H9 (cell line): ENCODE measurements around the gene PYGB. TPM values are rescaled to one million over a fixed set of nuclear protein-coding genes. Genes with fewer than 3 reads are reported as not detected.

Source experiments
- DNase-seq: peaks from one replicate; pipeline ENCODE4 v3.0.0-alpha.2; 2017
- H2AFZ ChIP-seq: one replicate; pipeline ENCODE4 v1.6.1; 2013; ENCODE audit warnings: mild to moderate bottlenecking, low read length, control low read depth, moderate library complexity
- H2AK5ac ChIP-seq: 2 replicates; pipeline ENCODE4 v1.6.1; 2013; ENCODE audit warnings: low read length, control low read depth, mixed read lengths; ENCODE audit not compliant: insufficient read length
- H2BK120ac ChIP-seq: one replicate; pipeline ENCODE4 v1.6.1; 2013; ENCODE audit warnings: low read depth, mild to moderate bottlenecking, low read length, control low read depth, inconsistent platforms; ENCODE audit not compliant: poor library complexity, severe bottlenecking
- H2BK12ac ChIP-seq: 2 replicates; pipeline ENCODE4 v1.6.1; 2013; ENCODE audit warnings: low read length, control low read depth, mixed read lengths, low read depth; ENCODE audit not compliant: insufficient read length
- H2BK15ac ChIP-seq: 2 replicates; pipeline ENCODE4 v1.6.1; 2013; ENCODE audit warnings: low read depth, low read length, control low read depth
- H2BK20ac ChIP-seq: one replicate; pipeline ENCODE4 v1.6.1; 2013; ENCODE audit warnings: low read depth, mild to moderate bottlenecking, low read length, control low read depth, inconsistent platforms; ENCODE audit not compliant: poor library complexity, severe bottlenecking
- H2BK5ac ChIP-seq: 2 replicates; pipeline ENCODE4 v1.6.1; 2013; ENCODE audit warnings: low read length, control low read depth, mixed read lengths; ENCODE audit not compliant: insufficient read length
- H3K14ac ChIP-seq: 2 replicates; pipeline ENCODE4 v1.6.1; 2013; ENCODE audit warnings: low read length, control low read depth; ENCODE audit not compliant: insufficient read depth
- H3K18ac ChIP-seq: 2 replicates; pipeline ENCODE4 v1.6.1; 2013; ENCODE audit warnings: low read depth, mild to moderate bottlenecking, mixed read lengths, low read length, control low read depth; ENCODE audit not compliant: insufficient read length
- H3K23ac ChIP-seq: 2 replicates; pipeline ENCODE4 v1.6.1; 2013; ENCODE audit warnings: low read length, control low read depth, mixed read lengths, low read depth; ENCODE audit not compliant: insufficient read length
- H3K23me2 ChIP-seq: 2 replicates; pipeline ENCODE4 v1.6.1; 2013; ENCODE audit warnings: low read depth, mild to moderate bottlenecking, mixed read lengths, low read length, control low read depth; ENCODE audit not compliant: insufficient read length, poor library complexity, severe bottlenecking
- H3K27ac ChIP-seq: 2 replicates; pipeline ENCODE4 v1.5.1; 2013; ENCODE audit warnings: low read length, control low read depth, mixed read lengths, low read depth; ENCODE audit not compliant: insufficient read length
- H3K27me3 ChIP-seq: 2 replicates; pipeline ENCODE4 v1.6.1; 2013; ENCODE audit warnings: low read length, control low read depth, inconsistent platforms; ENCODE audit not compliant: insufficient read depth
- H3K4ac ChIP-seq: 2 replicates; pipeline ENCODE4 v1.6.1; 2013; ENCODE audit warnings: low read depth, mild to moderate bottlenecking, control low read depth, inconsistent platforms, low read length, moderate library complexity
- H3K4me1 ChIP-seq: 2 replicates; pipeline ENCODE4 v1.6.1; 2013; ENCODE audit warnings: low read length, control low read depth, inconsistent platforms; ENCODE audit not compliant: insufficient read depth
- H3K4me2 ChIP-seq: 2 replicates; pipeline ENCODE4 v1.6.1; 2013; ENCODE audit warnings: low read length, control low read depth, mixed read lengths; ENCODE audit not compliant: insufficient read length, insufficient read depth
- H3K56ac ChIP-seq: 2 replicates; pipeline ENCODE4 v1.6.1; 2013; ENCODE audit warnings: low read depth, mild to moderate bottlenecking, mixed read lengths, low read length, control low read depth; ENCODE audit not compliant: insufficient read length
- H3K79me1 ChIP-seq: 2 replicates; pipeline ENCODE4 v1.6.1; 2013; ENCODE audit warnings: low read depth, mild to moderate bottlenecking, moderate library complexity, low read length, control low read depth, inconsistent platforms; ENCODE audit not compliant: insufficient read depth, poor library complexity, severe bottlenecking
- H3K79me2 ChIP-seq: 2 replicates; pipeline ENCODE4 v1.6.1; 2013; ENCODE audit warnings: low read length, control low read depth, inconsistent platforms; ENCODE audit not compliant: insufficient read depth
- H3K9ac ChIP-seq: 2 replicates; pipeline ENCODE4 v1.6.1; 2013; ENCODE audit warnings: low read length, control low read depth, mixed read lengths; ENCODE audit not compliant: insufficient read length; ENCODE audit errors: extremely low read depth
- H3K9me3 ChIP-seq: one replicate; pipeline ENCODE4 v1.6.1; 2013; ENCODE audit warnings: low read depth, low read length, inconsistent platforms; ENCODE audit not compliant: control insufficient read depth
- H3T11ph ChIP-seq: one replicate; pipeline ENCODE4 v1.6.1; 2013; ENCODE audit warnings: mild to moderate bottlenecking, low read length, control low read depth, inconsistent platforms
- H4K20me1 ChIP-seq: one replicate; pipeline ENCODE4 v1.6.1; 2013; ENCODE audit not compliant: control insufficient read depth, insufficient read length, insufficient read depth
- H4K5ac ChIP-seq: 2 replicates; pipeline ENCODE4 v1.6.1; 2013; ENCODE audit warnings: low read depth, mild to moderate bottlenecking, mixed read lengths, low read length, control low read depth; ENCODE audit not compliant: insufficient read length
- H4K8ac ChIP-seq: replicated peaks from 2 replicates; pipeline ENCODE4 v1.6.1; 2013; ENCODE audit warnings: low read length, control low read depth, mixed read lengths, low read depth; ENCODE audit not compliant: insufficient read length
- H4K91ac ChIP-seq: 2 replicates; pipeline ENCODE4 v1.6.1; 2013; ENCODE audit warnings: low read depth, mild to moderate bottlenecking, moderate library complexity, mixed read lengths, low read length, control low read depth; ENCODE audit not compliant: insufficient read length
- H3K27ac Mint-ChIP-seq, 3 experiments: 2 replicates in 2 of 3; 3 replicates in 1 of 3; pipeline ENCODE4 v1.8.0; 2020 to 2021; ENCODE audit warnings: mixed read lengths in 3 of 3, mild to moderate bottlenecking in 1 of 3, moderate library complexity in 1 of 3
- H3K27me3 Mint-ChIP-seq: 2 replicates; pipeline ENCODE4 v1.8.0; 2021; ENCODE audit warnings: low read depth, mild to moderate bottlenecking, moderate library complexity, mixed read lengths
- H3K36me3 Mint-ChIP-seq, 3 experiments: 2 replicates in 2 of 3; 3 replicates in 1 of 3; pipeline ENCODE4 v1.8.0; 2020 to 2021; ENCODE audit warnings: low read depth in 3 of 3, mixed read lengths in 3 of 3; ENCODE audit not compliant: insufficient read depth in 1 of 3
- H3K4me1 Mint-ChIP-seq, 2 experiments: 2 replicates each; pipeline ENCODE4 v1.8.0; 2020; ENCODE audit warnings: mixed read lengths in 2 of 2
- H3K4me3 Mint-ChIP-seq, 2 experiments: 2 replicates in 1 of 2; 3 replicates in 1 of 2; pipeline ENCODE4 v1.8.0; 2020 to 2021; ENCODE audit warnings: mild to moderate bottlenecking in 2 of 2, mixed read lengths in 2 of 2, moderate library complexity in 1 of 2
- H3K9me3 Mint-ChIP-seq, 2 experiments: 2 replicates in 1 of 2; 3 replicates in 1 of 2; pipeline ENCODE4 v1.8.0; 2020; ENCODE audit warnings: mild to moderate bottlenecking in 2 of 2, mixed read lengths in 2 of 2, moderate library complexity in 1 of 2
- WGBS: extraction: QIAGEN DNeasy Blood & Tissue Kit; methylation state at CpG from one replicate; pipeline ENCODE4 v1.1.7; 2013; ENCODE audit warnings: missing lambda C conversion rate, low lambda C conversion rate, mixed read lengths; ENCODE audit not compliant: insufficient read length; ENCODE audit errors: extremely low coverage; 5-methylcytosine and 5-hydroxymethylcytosine counted together
- total RNA-seq: library from RNA; stranded (reverse); gene quantifications from 2 replicates; pipeline ENCODE4 v1.2.1, GENCODE V29; 2021
- TF ChIP-seq, protein P1 (sequence below): fragments of 200-600 bp; sonication (generic); conservative IDR thresholded peaks from 3 replicates; pipeline ENCODE4 v1.8.0; 2021; ENCODE audit warnings: antibody characterized with exemption, mild to moderate bottlenecking

The PYGB gene
- total RNA-seq, 1 experiment from 2014 or later, result 46.9 TPM

DNA sequence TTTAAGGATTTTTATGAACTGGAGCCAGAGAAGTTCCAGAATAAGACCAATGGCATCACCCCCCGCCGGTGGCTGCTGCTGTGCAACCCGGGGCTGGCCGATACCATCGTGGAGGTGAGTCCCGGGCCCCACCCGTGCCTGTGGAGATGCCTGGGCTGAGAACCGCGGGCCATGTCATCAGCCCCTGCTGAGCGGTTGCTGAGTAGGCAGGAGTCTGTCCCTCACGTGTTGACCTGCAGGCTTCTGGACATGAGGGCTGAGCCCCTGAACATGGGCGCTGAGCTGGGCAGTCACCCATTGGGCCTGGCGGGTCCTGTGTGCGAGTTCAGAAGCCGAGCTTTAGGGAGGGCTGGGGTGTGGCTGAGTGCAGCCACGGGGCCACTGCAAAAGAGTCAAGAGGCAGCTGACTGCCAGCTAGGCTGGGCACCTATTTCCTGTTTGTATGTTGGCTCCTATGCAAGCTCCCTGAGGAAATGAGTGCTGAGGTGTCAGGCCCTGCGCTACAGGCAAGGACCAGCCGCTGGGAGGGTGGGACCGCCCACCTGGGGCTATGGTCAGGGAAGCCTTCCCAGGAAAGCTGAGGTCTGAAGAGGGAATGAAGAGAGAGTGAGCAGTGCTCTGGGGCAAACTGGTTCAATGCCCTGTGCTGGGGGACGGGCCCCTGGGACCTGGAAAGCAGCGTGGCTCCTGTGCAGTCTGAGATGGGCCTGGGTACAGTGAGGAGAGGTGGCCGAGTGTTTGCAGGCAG, 34.3 kb downstream of the PYGB start:
- Histone ChIP-seq H3T11ph (no peak overlapping the region), H2BK20ac (no peak overlapping the region), H3K79me2 (no peaks in the 10 kb centered on the region), H4K5ac (no peak overlapping the region), H3K18ac (no peak overlapping the region), H4K20me1 (no peaks in the 10 kb centered on the region), H2AFZ (no peak overlapping the region), H2BK120ac (no peak overlapping the region), H4K8ac (no peak overlapping the region), H2BK5ac (no peak overlapping the region), H3K4me1 (no peaks in the 10 kb centered on the region), H2BK12ac (no peak overlapping the region), H2BK15ac (no peak overlapping the region), H3K79me1 (no peaks in the 10 kb centered on the region), H3K9me3 (no peaks in the 10 kb centered on the region), H3K23me2 (no peaks in the 10 kb centered on the region), H4K91ac (no peak overlapping the region), H3K4me2 (no peak overlapping the region), H3K4ac (no peak overlapping the region), H3K23ac (no peak overlapping the region), H3K9ac (no peak overlapping the region), H2AK5ac (no peak overlapping the region), H3K14ac (no peak overlapping the region), H3K56ac (no peak overlapping the region), H3K27ac (no peak overlapping the region), H3K27me3 (no peaks in the 10 kb centered on the region)
- H3K27ac Mint-ChIP-seq, result peak overlapping the region in 2 of 3 experiments; percentile 86 to 89; a peak in 2 of 7 replicates
- peaks cover 0 to 4% of the 10 kb centered on the region in 2 experiments; a peak in 1 of 4 replicates for H3K4me1 Mint-ChIP-seq
- no peaks in the 10 kb centered on the region for H3K9me3 Mint-ChIP-seq
- WGBS, result no CpG with 5 or more reads among the region's 22 CpGs
- H3K27me3 Mint-ChIP-seq, result no peaks in the 10 kb centered on the region
- DNase-seq, result no peak
- TF ChIP-seq, protein P1, sequence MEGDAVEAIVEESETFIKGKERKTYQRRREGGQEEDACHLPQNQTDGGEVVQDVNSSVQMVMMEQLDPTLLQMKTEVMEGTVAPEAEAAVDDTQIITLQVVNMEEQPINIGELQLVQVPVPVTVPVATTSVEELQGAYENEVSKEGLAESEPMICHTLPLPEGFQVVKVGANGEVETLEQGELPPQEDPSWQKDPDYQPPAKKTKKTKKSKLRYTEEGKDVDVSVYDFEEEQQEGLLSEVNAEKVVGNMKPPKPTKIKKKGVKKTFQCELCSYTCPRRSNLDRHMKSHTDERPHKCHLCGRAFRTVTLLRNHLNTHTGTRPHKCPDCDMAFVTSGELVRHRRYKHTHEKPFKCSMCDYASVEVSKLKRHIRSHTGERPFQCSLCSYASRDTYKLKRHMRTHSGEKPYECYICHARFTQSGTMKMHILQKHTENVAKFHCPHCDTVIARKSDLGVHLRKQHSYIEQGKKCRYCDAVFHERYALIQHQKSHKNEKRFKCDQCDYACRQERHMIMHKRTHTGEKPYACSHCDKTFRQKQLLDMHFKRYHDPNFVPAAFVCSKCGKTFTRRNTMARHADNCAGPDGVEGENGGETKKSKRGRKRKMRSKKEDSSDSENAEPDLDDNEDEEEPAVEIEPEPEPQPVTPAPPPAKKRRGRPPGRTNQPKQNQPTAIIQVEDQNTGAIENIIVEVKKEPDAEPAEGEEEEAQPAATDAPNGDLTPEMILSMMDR, result no peak
- H3K4me3 Mint-ChIP-seq, result no peak overlapping the region; a peak in 1 of 5 replicates
- H3K36me3 Mint-ChIP-seq, result peaks cover 31 to 68% (median 56%) of the 10 kb centered on the region in 3 experiments
